NCI-H82 treated with DMSO at 0.1 percent for 48 hours (cell line): ENCODE data around the gene NLE1.
"Not testable (repeated sequence)": the region's sequence is repeated elsewhere in the genome, so short reads cannot be mapped to it uniquely, and the experiment has no call there.

ENCODE experiments used
- DNase-seq: peaks from one replicate; lab custom pipeline; 2025; ENCODE audit not compliant: unreplicated experiment; lab: John Stamatoyannopoulos, UW

NLE1 gene

GRCh38 chr17:35162755-35163154 lies 20.7 kb upstream of the NLE1 start:
- DNase-seq, result no peak

GRCh38 chr17:35161281-35161761 lies 19.2 kb upstream of the NLE1 start:
- no peak for DNase-seq

GRCh38 chr17:35160354-35161201 lies 18.5 kb upstream of the NLE1 start:
- DNase-seq, result no peak

GRCh38 chr17:35159940-35160339 lies 17.8 kb upstream of the NLE1 start:
- no peak for DNase-seq

- no peak for DNase-seq
These were observed 13.1 kb upstream of the NLE1 start for GRCh38 chr17:35155246-35155645.

DNA sequence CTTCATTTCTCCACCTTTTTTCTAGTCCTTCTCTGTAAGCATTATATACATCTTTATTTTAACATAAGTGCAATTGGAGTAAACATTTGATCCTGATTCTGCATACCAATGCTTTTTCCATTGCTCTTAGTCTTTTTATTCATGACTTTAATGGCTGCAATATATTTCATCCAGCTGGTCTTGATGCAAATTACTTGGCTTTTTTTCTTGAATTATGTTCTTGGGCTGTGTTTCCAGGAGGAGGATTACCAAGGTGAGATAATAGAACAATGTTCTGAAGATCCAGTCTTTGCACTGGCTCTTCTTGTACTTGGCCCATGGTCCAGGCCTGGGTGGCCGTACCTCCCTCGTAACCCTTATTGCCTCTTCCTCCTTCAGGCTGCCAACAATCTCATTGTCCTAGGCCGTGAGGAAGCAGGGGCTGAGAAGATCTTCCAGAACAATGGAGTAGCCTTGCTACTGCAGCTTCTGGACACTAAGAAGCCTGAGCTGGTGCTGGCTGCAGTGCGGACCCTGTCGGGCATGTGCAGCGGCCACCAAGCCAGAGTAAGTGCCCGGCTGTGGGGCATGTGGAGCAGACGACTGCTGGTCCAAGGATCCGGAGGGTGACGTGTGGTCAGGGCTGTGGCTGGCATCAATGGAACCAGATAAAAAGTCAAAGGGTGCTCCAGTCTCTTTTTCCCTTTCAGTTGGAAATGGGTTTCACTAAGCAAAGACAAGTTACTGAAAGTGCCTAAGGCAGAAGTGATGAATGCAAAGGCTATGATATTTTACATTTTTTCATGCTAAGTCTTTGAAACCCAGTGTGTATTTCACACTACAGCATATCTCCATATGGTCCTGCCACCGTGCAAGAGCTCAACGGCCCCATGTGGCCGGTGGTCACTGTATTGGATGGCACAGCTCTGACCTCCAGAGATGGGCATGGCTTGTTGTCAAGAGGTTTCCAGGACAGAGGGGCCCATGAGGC lies 12.4 kb upstream of the NLE1 start:
- no peak for DNase-seq

- DNase-seq, result no peak
These were observed 10.5 kb upstream of the NLE1 start for GRCh38 chr17:35152421-35153140.

GRCh38 chr17:35151080-35151479 lies 9.0 kb upstream of the NLE1 start:
- DNase-seq, result not testable (repeated sequence)

- no peak for DNase-seq
These were observed 7.8 kb upstream of the NLE1 start for GRCh38 chr17:35149941-35150340.

GRCh38 chr17:35148144-35148543 lies 6.0 kb upstream of the NLE1 start:
- DNase-seq, result no peak

- no peak for DNase-seq
These were observed 5.3 kb upstream of the NLE1 start, which contains the start of gene UNC45B for GRCh38 chr17:35147375-35147905. TSS of gene UNC45B (plus strand) at chr17:35147817. CDS start at chr17:35148264, 447 bp downstream.

DNA sequence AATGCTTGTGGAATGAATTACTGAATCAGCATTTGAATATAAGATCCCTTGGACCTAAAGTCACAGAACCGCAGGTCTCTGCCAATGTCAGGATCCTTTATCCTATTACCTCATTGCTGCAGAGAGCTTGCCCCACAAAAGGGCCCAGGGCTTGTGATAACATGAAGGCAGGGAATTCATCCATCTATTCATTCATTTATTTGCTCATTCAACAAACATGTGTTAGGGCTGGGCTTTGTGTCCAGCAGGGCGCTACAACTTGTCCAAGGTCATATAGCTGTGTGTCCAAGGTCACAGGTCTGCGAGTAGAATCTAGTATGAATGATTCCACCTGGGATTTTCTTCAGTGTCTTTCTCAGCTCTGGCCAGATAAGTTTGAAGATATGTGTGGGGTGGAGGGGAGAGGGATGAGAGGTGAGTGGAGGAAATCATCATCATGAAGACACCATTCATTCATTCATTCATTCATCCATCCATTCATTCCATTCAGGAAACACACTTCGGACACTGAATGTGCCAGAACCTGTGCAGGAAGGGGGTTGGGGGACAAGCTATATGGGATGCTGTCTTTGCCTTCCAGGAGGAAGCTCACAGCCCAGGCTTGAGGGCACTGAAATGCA lies 4.2 kb upstream of the NLE1 start:
- DNase-seq, result no peak

DNA sequence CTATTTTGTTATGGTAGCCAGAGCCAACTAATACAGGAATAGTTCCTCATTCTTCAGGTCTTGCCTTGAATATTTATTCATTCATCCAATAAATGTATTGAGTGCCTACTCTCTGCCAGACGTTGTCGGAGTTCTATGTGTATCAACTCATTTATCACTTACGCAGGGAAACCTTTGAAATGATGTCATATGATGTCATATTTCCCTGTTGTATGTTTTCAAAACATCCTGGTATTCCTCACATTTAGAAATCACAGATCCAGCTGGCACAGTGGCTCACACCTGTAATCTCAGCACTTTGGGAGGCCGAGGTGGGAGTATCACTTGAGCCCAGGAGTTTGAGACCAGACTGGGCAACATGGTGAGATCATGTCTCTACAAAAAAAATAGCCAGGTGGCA lies 2.7 kb upstream of the NLE1 start:
- DNase-seq, result no peak

DNA sequence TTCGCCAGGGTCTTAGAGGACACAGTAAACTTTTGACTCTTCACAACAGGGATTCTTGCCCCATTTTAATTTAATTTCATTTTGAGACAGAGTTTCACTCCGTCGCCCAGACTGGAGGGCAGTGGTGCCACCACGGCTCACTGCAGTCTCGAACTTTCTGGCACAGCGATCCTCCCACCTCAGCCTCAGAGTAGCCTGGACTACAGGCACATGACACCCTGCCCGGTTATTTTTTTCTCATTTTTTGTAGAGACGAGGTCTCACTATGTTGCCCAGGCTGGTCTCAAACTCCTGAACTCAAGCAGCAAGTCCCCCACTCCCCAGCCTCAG lies 329 bp upstream of the NLE1 start:
- no peak for DNase-seq

GRCh38 chr17:35138218-35138617 lies 3.9 kb downstream of the NLE1 start:
- no peak for DNase-seq

GRCh38 chr17:35135322-35135721 lies 6.8 kb downstream of the NLE1 start:
- DNase-seq, result no peak

- no peak for DNase-seq
These were observed 9.1 kb downstream of the NLE1 start for GRCh38 chr17:35132816-35133550.

DNA sequence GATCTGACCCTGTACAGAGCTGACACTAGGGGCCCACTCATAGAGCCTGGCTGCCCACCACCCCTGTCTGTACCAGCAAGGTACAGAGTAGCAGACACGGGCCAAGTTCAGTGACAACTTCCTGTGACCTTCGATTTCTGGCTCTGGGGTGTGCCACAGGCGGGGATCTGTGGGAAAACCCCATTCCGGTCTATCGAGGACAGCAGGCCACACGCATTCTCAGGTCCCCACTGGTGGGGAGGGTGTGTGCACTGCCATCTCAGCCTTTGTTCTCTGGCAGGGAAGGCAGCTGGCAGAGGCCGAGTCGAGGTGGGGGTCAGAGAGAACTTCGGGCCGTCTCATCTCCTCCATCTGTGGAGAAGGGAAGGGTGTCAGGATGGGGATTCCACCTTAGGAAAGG lies 10.0 kb downstream of the NLE1 start:
- DNase-seq, result no peak

- no peak for DNase-seq
These were observed 11.7 kb downstream of the NLE1 start for GRCh38 chr17:35130392-35130791.

DNA sequence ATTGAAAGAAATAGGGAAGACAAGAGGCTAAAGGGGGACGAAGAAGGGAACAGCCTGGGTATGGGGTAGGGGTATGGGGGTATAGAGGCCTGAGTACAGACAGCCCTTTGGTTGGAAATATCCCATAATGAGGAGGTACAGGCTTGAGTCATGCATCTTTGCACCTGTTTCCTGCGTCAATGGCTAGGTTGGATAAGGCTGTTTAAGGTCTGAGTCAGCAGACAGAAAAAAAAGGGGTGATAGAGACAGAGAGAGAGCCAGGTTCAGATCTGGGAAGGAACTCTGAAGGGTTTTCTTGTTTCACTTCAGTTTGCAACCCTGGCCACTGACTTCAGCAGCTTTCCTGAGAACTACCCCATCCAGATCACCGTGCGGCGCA lies 12.1 kb downstream of the NLE1 start:
- no peak for DNase-seq
